H4 (cell line): ENCODE data around the gene STK38. TPM values are rescaled to one million over a fixed set of nuclear protein-coding genes. Genes with fewer than 3 reads are reported as not detected.
"Not testable (repeated sequence)": the region's sequence is repeated elsewhere in the genome, so short reads cannot be mapped to it uniquely, and the experiment has no call there.

ENCODE experiments used
- DNase-seq: peaks from one replicate; pipeline ENCODE4 v3.0.0-alpha.2; 2015; ENCODE audit warnings: low spot score
- total RNA-seq: library from RNA; depleted of rRNA; stranded (reverse); fragments of >200 nt; shearing (Covaris generic); gene quantifications from 2 replicates; pipeline ENCODE4 v1.2.3, GENCODE V29; 2014; rRNA removed

Gene STK38
- total RNA-seq, result 14.7 and 21.9 TPM in 2 replicates

GRCh38 chr6:36546920-36547645, at the start of gene STK38:
Gene STK38, minus strand, starts transcription at chr6:36547479. Its CDS starts 7,277 bp downstream, at chr6:36540202.
- DNase-seq, result peak; percentile 82

GRCh38 chr6:36596356-36596755, 49.1 kb upstream of the STK38 start:
- DNase-seq, result peak; percentile 50

- DNase-seq, result peak; percentile 41
Measured at GRCh38 chr6:36594816-36595643, 47.8 kb upstream of the STK38 start.

GRCh38 chr6:36594029-36594815, 46.9 kb upstream of the STK38 start, which contains the start of gene SRSF3:
Gene SRSF3, plus strand, starts transcription at chr6:36594362. Its CDS starts 2,401 bp downstream, at chr6:36596763.
- peak; percentile 98 for DNase-seq

GRCh38 chr6:36593569-36594028, 46.3 kb upstream of the STK38 start:
- peak; percentile 49 for DNase-seq

- DNase-seq, result no peak
Measured at GRCh38 chr6:36592221-36592655, 45.0 kb upstream of the STK38 start.

- DNase-seq, result peak; percentile 54
Measured at GRCh38 chr6:36590237-36590636, 43.0 kb upstream of the STK38 start.

GRCh38 chr6:36589025-36589400, 41.7 kb upstream of the STK38 start:
- DNase-seq, result not testable (repeated sequence)

GRCh38 chr6:36586606-36587005, 39.3 kb upstream of the STK38 start:
- DNase-seq, result no peak

GRCh38 chr6:36581716-36582115, 34.4 kb upstream of the STK38 start:
- DNase-seq, result no peak

GRCh38 chr6:36580184-36580526, 32.9 kb upstream of the STK38 start:
- DNase-seq, result no peak

GRCh38 chr6:36578431-36578830, 31.2 kb upstream of the STK38 start:
- no peak for DNase-seq

- no peak for DNase-seq
Measured at GRCh38 chr6:36578030-36578429, 30.8 kb upstream of the STK38 start.

- DNase-seq, result peak; percentile 92
Measured at GRCh38 chr6:36577301-36577700, 30.0 kb upstream of the STK38 start.

- no peak for DNase-seq
Measured at GRCh38 chr6:36576578-36576977, 29.3 kb upstream of the STK38 start.

GRCh38 chr6:36574679-36575078, 27.4 kb upstream of the STK38 start:
- DNase-seq, result no peak

- peak; percentile 96 for DNase-seq
Measured at GRCh38 chr6:36572353-36573311, 25.4 kb upstream of the STK38 start.

- no peak for DNase-seq
Measured at GRCh38 chr6:36571122-36572043, 24.1 kb upstream of the STK38 start.

- no peak for DNase-seq
Measured at GRCh38 chr6:36570264-36570663, 23.0 kb upstream of the STK38 start.
